Metanephros (tissue), 1 donor: ENCODE measurements around the gene MYOC. TPM values are rescaled to one million over a fixed set of nuclear protein-coding genes. Genes with fewer than 3 reads are reported as not detected.

Experiments used
- total RNA-seq: library from RNA; depleted of rRNA; stranded (reverse); fragments of >200 nt; gene quantifications from one replicate; pipeline ENCODE4 v1.2.3, GENCODE V29; 2014

The MYOC gene
- 0.82 TPM for total RNA-seq

DNA sequence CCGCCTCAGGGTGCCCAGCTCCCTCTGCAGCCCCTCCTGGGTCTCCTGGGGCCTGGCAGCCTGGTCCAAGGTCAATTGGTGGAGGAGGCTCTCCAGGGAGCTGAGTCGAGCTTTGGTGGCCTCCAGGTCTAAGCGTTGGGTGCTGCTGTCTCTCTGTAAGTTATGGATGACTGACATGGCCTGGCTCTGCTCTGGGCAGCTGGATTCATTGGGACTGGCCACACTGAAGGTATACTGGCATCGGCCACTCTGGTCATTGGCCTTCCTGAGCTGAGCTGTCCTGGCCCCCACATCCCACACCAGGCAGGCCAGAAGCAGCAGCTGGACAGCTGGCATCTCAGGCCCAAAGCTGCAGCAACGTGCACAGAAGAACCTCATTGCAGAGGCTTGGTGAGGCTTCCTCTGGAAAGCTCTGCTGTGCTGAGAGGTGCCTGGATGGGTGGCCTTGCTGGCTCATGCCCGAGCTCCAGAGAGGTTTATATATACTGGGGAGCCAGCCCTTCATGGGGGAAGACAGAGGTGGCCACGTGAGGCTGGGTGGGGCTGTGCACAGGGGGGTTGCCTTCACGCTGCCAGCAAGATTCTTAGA, at the start of gene MYOC:
Gene MYOC (minus strand): TSS at position 455 of the 589 bp plus-strand sequence. CDS start 77 bp downstream, at position 378.

DNA sequence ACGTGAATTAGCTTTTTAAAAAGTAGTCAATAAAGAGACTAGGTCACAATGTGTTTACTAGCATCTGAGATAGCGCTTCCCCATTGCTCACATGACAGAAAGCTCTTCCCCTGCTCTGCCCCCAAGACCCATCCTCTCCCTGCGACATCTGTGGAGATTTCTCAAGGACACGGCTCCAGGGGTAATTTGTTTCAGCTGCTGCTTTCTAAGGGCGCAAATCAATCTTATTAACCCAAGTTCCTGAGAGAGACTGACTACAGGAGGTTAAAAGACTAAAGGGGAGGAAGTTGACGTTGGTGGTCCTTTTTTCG, 30.4 kb downstream of the MYOC start, which contains the start of gene MYOCOS:
Gene MYOCOS (plus strand): TSS at position 92 of the 311 bp plus-strand sequence. CDS start 1,641 bp downstream, outside the sequence.

Other genes with a start within 250 kb of the MYOC start
- gene PRRC2C, start 167.2 kb downstream of the MYOC start, total RNA-seq: 77.4 TPM
- 0.53 TPM for gene MYOCOS, start 30.4 kb downstream of the MYOC start, total RNA-seq
- gene VAMP4, start 89.4 kb upstream of the MYOC start, total RNA-seq: 12.3 TPM
- gene METTL13, start 129.0 kb upstream of the MYOC start, total RNA-seq: 27.1 TPM
- 7.6 TPM for gene DNM3, start 188.8 kb upstream of the MYOC start, total RNA-seq